ENCODE results near the gene HLA-DQA1. TPM values are rescaled to one million over a fixed set of nuclear protein-coding genes. Genes with fewer than 3 reads are reported as not detected.
"Not testable (repeated sequence)": the region's sequence is repeated elsewhere in the genome, so short reads cannot be mapped to it uniquely, and the experiment has no call there.

Gene HLA-DQA1
- total RNA-seq, result 12.7 TPM
- long read RNA-seq, transcript HLA-DQA1-201 (5 exons, 1,591 nt), result major isoform, 5 of 5 reads
- long read RNA-seq, partial matches to known transcripts, result 0 of 5 reads
- long read RNA-seq, other reads (novel, unspliced or antisense), result 0 of 5 reads

DNA sequence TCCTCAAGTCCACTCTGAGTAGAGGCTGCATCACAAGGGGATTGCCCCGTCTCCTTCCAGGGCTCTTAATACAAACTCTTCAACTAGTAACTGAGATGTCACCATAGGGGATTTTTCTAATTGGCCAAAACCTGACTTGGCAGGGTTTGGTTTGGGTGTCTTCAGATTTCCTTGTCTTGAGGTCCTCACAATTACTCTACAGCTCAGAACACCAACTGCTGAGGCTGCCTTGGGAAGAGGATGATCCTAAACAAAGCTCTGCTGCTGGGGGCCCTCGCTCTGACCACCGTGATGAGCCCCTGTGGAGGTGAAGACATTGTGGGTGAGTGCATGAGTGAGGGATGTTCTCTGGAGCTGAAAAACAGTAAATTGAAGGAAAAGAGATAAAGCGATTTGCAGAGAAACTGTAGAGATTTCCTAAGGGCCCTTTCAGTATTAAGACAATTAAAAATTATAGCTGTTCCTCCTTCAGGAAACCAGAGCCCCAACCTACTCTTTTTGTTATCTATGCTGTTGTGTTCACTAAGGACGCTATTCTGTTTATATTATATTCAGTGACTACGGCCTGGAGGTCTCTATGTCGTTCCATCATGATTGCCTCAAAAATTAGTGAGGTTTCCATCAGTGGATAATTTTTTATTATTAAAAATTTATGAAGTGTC lies at the start of gene HLA-DQA1:
Gene HLA-DQA1 (plus strand): TSS at position 188 of the 662 bp plus-strand sequence. CDS start 53 bp downstream, at position 241.
- no peak for DNase-seq (ENCODE audit: low spot score)

GRCh38 chr6:32588156-32588555 lies 49.0 kb upstream of the HLA-DQA1 start:
- DNase-seq (ENCODE audit: low spot score), result no peak

DNA sequence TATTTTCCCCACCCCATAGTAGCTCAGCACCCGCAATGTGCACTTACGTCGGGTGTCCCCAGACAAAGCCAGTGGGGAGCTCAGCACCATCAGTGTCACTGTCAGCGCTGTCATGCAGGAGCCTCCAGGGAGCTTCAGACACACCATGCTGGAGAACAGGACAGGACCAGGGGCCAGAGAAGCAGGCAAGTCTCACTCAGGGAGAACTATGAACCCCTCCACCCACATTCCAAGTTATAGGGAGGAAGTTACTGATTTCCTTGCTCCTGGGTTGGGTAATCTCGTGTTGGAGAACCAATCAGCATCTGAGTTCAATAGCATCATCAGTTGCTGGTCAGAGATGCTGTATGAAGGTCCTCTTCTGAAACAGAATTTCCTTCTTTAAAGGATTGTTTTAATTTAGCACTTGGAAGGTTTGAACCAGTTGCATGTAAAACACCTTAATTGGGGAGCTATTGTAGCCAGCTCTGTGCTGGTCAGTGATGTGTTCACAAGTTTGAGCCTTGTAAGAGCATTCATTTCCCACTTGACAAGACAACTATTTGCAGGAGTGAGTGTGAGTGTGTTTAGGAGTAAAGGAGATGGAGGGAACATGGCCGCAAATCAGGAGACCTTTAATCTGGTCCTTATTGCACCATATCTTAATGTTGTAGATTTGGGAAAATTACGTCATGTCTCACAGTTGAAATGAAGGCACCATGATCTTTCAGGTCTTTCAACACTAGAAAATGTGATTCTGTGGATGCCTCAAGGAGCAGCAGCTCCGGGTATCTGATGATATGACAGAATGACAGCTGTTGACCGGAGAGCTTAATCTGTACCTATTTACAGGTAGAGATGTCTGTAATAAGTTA lies 47.4 kb upstream of the HLA-DQA1 start, which contains the start of gene HLA-DRB1:
Gene HLA-DRB1 (minus strand): TSS at position 253 of the 854 bp plus-strand sequence. CDS start 106 bp downstream, at position 147.
- DNase-seq (ENCODE audit: low spot score), result no peak

GRCh38 chr6:32590713-32591112 lies 46.5 kb upstream of the HLA-DQA1 start:
- DNase-seq (ENCODE audit: low spot score), result not testable (repeated sequence)

- DNase-seq (ENCODE audit: low spot score), result no peak
Measured at GRCh38 chr6:32597024-32597423, 40.2 kb upstream of the HLA-DQA1 start.

GRCh38 chr6:32602383-32602782 lies 34.8 kb upstream of the HLA-DQA1 start:
- DNase-seq (ENCODE audit: low spot score), result no peak

GRCh38 chr6:32603222-32603621 lies 34.0 kb upstream of the HLA-DQA1 start:
- no peak for DNase-seq (ENCODE audit: low spot score)

DNA sequence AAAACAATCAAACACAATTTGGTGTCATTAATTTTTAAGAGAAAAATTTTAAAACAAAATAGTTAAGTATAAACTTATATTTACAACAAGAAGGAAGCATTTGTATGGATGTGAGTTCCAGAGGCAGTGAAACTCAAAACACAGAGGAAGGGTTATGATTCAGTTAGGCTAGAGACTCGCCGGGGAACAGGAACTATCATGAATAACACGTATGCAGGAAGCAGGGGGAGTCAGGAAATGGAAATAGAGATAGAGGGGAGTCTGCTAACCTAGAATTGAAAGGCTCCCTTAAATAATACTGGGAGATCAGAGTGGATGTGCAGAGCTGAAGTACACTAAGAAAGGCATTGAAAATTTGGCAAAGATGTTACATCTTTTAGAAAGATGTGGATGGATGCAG lies 33.3 kb upstream of the HLA-DQA1 start:
- DNase-seq (ENCODE audit: low spot score), result no peak

GRCh38 chr6:32604434-32604877 lies 32.8 kb upstream of the HLA-DQA1 start:
- DNase-seq (ENCODE audit: low spot score), result no peak

DNA sequence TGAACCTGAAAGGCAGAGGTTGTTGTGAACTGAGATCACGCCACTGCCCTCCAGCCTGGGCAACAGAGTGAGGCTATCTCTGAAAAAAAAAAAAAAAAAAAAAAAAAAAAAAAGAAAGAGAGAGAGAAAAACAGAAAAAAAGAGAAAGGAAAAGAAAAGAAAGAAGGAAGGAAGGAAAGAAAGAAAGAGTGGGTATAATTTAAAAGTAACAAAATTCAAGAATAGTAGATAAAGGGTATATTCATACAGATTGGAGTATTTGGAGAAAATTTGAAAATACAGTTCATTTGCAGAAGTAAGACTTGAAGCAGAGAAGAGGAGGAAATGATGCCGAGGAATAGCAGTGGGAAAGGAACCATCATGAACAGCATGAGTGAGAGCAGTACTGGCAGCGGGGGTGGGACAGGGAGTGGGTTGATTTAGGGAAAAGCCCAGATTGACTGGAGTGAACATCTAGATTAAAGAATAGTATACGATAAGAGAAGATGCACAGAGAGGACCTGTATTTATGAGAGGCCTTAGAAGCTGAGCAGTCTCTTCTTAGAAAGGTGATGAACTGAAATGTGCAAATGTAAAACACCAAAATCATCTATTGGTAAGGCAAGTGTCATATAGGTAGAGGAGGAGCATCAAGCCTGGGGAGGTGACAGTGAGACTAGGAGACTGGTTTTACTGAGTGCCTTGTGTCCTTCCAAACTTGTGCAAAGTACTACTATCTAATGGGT lies 29.8 kb upstream of the HLA-DQA1 start:
- no peak for DNase-seq (ENCODE audit: low spot score)

DNA sequence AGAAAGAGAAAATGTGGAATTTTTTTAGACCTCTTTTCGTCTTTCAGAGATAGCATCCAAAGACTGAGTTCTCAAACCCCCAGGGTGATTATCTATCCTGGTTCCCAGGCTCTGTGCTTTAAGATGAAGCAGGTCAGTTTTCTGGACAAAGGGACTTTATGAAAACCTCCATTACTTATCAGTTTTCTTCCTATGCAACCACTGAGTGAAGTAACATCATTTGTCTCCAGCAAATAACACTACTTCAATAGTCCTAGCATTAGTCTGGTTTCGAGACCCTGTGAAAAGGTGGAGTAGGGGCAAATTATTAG lies 29.3 kb upstream of the HLA-DQA1 start:
- DNase-seq (ENCODE audit: low spot score), result no peak

DNA sequence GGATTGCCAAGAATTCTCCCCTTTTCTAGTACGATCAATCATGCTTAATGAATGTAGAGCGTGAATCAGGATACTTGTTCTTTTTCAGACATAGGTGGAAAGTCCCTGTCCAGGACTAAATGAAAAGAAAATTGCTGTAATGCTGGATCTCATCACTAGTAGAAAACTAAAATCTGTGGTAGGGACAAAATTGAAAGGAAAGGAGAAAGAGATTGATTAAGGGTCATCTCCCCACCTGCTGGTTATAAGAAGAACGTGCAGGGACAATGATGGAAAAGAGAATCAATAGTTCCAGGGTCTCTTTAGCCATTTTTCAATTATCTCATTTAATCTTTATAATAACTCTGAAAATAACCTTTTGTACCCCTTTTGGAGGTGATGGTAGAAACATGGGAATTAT lies 28.8 kb upstream of the HLA-DQA1 start:
- DNase-seq (ENCODE audit: low spot score), result no peak

DNA sequence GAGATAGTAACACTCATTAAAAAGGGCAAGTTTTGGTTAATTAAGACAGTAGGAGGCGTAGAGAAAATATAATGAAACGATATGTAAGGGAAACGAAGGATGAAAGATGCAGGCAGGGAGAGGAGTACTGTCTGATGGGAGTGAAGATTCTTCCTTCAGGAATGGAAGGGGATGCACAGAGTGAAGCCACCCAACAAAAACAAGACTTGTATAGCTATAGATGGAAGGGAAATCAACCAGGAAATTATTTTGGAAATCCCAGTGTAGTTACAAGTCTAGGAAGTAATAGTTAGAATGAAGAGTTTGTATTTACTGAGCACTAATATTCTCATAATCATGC lies 27.8 kb upstream of the HLA-DQA1 start:
- no peak for DNase-seq (ENCODE audit: low spot score)

DNA sequence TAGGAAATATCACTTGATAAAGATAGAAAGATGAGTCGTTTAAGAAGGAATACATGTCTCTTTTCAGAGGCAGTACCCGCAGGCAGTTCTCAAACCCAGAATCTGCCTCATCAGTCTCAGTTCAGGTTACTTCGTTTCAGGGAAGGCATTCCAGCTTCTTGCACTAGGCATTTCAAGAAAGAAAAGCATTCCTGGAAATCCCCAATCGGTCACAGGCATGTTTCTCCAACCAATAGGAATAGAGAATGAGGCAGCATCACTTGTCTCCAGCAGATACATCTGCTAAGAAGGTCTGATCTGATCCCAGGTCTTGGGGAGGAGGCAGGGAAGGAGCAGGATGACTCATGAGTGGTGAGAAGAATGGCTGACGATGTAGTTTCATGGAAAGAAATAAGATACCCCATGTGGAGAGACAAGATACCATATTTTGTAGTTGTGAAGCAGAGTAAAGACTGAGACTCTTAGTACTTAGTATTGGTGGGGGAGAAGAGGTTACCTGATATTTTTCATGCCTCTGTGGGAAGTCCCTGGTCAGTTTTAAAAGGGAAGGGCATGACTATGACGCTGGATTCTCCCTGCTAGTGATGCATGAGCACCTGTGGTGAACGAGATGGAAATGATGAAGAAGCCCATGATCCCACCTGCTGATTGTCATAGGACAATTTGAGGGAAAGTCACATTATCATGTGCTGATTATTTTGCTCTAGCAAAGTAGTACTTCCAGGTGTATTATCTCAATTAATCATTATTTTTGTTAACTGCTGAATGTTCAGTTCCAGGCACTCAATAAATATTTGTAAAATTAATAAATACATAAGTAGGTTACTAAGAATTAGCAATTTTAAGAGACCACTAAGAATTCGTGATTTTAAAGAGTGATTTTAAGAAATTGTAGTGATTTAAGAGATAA lies 27.2 kb upstream of the HLA-DQA1 start:
- no peak for DNase-seq (ENCODE audit: low spot score)

DNA sequence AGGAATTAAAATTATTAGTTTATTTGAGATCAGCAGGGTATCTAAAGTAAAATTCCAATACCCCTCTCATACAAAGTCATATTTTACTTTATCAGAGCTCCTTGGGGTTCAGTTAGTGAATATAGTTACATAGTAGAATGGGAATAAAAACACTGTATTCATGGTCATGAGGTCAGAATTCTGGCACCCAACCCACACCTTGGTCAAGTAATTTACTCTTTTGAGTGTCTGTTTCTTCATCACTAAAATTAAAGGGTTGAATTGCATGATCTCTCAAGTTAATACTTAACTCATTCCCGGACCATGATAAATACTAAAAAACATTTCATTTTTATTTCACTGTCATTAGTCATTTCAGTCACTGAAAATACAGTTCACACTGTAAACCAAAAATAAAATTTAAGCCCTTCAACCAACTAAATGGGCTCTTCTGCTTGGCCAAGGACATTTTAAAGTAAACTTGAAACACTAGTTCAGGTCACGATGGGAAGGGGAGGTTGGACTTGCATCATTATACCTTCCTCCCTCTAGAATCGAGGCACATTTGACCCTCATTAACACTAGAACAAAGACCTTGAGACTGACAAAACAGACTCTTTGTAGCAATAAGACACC lies 26.4 kb upstream of the HLA-DQA1 start:
- DNase-seq (ENCODE audit: low spot score), result no peak

- no peak for DNase-seq (ENCODE audit: low spot score)
Measured at GRCh38 chr6:32613475-32613874, 23.7 kb upstream of the HLA-DQA1 start.

GRCh38 chr6:32614366-32615081 lies 22.7 kb upstream of the HLA-DQA1 start:
- DNase-seq (ENCODE audit: low spot score), result no peak

DNA sequence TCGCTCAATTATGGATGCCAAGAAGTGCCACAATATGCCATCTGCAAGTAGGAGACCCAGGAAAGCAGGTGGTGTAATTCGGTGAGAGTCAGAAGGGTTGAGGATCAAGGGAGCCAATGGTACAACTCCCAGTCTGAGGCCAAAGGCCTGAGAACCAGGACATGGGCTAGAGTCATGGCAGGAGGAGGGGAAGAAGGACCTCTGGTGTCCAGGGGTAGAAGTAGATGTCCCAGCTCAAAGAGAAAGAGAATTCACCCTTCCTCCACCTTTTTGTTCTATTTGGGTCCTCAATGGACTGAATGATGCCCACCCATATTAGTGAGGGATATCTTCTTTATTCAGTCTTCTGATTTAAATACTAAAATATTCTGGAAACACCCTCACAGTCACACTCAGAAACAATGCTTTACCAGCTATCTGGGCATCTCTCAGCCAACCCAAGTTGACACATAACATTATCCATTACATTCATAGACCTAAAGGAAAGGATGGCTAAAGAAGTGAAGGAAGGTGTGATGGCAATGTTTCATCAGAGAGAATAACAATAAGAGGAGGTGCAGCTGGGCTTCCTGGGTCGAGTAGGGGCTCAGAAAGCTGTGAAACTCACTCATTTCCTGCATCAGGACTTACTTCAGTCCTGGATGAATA lies 21.2 kb upstream of the HLA-DQA1 start:
- DNase-seq (ENCODE audit: low spot score), result no peak

GRCh38 chr6:32617751-32618150 lies 19.5 kb upstream of the HLA-DQA1 start:
- DNase-seq (ENCODE audit: low spot score), result no peak

Measured in mesenteric fat pad (tissue), 1 donor.